Activated CD4-positive, alpha-beta T cell treated with anti-CD3 and anti-CD28 coated beads for 4 hours (primary cell): ENCODE data around the gene LST1.
"Not testable (repeated sequence)": the region's sequence is repeated elsewhere in the genome, so short reads cannot be mapped to it uniquely, and the experiment has no call there.

Source experiments
- DNase-seq, 2 donors: peaks; one replicate each; pipeline ENCODE4 v3.0.0-alpha.2; 2020

Gene LST1

DNA sequence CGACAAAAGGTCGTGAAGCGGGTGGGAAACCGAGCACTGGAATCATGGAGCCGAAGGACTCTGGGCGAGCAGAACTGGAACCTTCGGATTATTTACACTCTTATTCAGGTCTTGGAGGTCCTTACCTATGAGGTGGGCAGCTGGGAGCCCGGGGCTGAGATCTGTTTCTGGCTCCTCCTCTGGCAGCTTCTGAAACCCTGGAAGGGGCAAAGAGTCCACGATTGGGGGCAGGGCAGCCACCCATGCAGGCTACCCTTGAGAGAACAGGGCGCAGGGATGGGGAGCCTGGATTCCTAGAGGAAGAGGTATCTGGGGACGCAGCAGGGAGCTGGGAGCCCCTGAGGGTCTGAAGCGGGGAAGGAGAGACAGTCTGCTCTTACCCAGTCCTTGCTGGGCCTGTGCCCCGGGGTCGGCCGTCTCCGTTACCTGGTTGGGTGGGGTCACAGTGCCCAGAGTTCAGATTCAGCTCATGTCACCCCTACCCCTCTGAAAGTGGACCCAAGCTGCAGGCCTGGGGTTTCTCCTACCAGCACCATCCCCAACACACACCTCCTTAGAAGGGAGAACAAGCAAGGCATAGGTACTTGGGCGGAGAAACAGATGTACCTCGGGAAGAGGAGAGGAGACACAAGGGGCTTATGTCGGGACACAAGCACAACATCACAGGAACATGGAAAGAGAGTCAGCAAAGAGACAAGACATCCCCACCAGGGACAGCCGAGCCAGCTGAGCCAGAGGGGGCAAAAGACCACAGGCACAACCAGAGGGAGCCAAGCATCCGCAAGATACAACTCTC is 4.4 kb upstream of the LST1 start:
- no peak for DNase-seq

GRCh38 chr6:31582230-31582643 is 3.8 kb upstream of the LST1 start, which contains the start of gene LTB:
TSS of gene LTB (minus strand) at chr6:31582424. CDS start at chr6:31582417, 7 bp downstream.
- peak; percentile 64 to 74 for DNase-seq

GRCh38 chr6:31585491-31585890 is 586 bp upstream of the LST1 start:
- peak; percentile 35 to 47 for DNase-seq

DNA sequence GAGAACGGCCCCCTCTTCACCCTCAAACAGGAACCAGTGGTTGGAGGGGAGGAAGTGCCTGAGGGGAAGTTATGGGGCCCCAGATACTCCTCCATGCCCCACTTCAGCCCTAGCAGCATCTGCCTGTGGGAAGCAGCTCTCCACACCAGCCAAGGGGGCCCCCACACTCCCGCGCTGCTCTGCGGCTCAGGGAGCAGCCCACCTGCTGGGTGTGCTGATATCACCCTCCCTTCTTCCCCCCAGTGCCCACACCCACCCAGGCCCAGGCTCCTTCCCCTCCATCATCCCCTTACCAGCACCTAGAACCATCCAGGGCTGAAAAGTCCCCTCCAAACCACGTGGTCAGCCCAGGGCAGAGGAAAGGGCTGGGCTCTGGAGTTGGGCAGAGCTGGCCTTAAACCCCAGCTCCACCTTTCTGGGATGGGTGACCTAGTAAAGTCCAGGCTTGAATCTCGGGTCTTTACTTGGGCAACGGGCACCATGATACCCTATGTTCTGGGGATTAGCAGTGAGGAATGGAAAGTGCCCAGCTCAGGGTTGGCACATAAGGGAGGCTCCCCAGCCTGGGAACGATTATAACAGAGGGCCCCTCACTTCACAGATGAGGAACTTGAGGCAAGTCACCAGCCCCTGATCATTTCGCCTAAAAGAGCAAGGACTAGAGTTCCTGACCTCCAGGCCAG is 663 bp downstream of the LST1 start:
- no peak for DNase-seq

- no peak for DNase-seq
Measured at GRCh38 chr6:31587791-31588777, 2.0 kb downstream of the LST1 start.

DNA sequence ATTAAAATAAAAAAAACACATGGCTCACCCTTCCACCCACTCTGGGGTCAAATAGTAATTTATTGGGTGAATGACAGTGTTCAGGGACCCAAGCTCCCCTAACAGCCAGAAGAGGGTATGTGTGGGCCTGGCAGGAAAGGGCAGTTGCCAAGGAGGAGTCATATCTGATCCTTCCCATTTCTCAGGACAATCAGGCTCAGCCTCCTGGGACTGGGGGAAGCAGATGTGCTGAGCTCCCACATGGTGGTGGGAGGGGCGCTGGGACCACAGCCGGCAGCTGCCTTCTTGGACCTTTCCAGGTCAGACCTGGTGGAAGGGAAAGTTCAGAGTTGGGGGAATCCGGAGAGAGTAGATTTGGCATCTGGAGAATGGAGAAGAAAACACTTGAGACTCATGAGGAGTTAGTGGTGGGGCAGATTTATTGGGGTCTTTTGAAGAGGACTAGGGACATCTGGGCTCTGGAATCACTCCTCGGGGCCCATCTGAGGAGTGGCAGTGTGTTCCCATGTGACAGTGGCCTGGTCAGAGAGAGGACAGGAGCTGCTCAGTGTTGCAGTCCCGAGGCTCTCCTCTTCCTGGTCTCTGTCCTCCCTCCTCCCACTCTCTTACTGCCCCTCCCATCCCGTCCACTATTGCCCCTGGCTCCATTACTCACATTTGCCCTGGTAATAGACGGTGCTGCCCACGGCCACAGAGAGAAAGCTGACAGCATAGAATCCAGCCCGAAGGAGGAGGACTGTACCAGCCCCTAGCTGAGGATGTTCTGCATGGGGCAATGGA is 3.0 kb downstream of the LST1 start:
- no peak for DNase-seq

DNA sequence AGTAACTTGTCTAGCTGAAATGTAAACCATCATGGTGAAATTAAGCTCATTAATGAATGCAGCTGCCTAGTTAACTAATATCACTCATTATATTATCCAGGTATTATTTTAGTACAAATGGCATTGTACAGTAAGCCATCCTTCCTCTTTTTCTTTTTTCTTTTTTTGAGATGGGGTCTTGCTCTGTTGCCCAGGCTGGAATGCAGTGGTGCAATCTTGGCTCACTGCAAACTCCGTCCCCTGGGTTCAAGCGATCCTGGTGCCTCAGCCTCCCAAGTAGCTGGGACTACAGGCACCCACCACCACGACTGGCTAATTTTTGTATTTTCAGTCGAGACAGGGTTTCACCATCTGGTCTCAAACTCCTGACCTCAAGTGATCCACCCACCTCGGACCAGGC is 4.6 kb downstream of the LST1 start:
- DNase-seq = not testable (repeated sequence)

- DNase-seq = no peak
Measured at GRCh38 chr6:31592396-31592771, 6.3 kb downstream of the LST1 start.

GRCh38 chr6:31597006-31597405 is 10.9 kb downstream of the LST1 start:
- peak; percentile 56 to 58 for DNase-seq

- DNase-seq = no peak
Measured at GRCh38 chr6:31607317-31607716, 21.2 kb downstream of the LST1 start.

DNA sequence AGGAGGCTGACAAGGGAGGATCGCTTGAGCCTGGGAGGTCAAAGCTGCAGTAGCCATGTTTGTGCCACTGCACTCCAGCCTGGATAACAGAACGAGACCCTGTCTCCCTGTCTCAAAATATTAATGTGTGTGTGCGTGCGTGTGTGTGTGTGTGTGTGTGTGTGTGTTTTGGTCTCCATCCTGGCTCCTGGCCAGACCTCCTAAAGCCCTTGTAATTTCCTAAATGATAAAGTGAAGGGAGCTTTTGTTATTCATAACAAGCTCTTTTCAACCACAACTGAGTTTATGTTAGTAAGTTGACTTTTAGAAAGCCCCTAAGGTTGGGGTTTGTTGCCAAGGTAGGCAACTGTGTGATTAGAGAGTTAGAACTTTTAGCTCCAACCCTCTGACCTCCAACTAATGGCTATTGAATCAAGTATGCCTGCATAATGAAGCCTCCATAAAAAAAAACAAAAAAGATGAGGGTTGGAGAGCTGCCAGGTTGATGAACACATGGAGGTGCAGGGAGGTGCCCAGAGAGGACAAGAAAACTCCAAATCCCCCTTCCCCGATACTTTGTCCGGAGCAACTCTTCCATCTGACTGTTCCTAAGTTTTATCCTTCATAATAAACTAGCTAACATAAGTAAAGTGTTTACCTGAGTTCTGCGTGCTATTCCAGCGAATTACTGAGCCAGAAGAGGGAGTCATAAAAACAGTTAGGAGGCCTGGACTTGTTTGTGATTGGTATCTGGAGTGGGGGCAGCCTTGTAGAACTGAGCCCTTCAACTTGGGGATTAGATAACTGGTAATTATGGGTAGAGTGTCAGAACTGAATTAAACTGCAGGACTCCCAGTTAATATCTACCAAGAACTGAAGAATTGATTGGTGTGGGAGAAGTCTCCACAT is 23.7 kb downstream of the LST1 start:
- no peak for DNase-seq

DNA sequence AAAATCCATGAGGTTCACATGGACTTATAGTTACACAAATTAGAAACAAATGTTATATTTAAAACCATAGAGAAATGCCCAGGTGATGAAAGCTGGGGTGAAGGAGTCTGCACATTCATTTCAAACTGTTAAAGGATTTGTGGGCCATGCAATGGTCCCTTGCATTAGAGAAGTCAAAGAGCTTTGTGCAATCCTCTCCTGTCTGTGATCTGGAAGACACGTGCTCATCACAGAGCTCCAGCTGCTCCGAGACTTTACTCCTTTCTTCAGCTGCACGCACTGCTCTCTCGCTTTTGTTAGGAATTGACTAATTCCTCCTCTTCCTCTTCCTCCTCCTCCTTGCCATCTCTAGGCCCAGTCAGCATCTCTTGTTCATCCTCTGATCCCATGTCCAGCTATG is 24.9 kb downstream of the LST1 start:
- DNase-seq = no peak

- no peak for DNase-seq
Measured at GRCh38 chr6:31614075-31614619, 28.1 kb downstream of the LST1 start.

DNA sequence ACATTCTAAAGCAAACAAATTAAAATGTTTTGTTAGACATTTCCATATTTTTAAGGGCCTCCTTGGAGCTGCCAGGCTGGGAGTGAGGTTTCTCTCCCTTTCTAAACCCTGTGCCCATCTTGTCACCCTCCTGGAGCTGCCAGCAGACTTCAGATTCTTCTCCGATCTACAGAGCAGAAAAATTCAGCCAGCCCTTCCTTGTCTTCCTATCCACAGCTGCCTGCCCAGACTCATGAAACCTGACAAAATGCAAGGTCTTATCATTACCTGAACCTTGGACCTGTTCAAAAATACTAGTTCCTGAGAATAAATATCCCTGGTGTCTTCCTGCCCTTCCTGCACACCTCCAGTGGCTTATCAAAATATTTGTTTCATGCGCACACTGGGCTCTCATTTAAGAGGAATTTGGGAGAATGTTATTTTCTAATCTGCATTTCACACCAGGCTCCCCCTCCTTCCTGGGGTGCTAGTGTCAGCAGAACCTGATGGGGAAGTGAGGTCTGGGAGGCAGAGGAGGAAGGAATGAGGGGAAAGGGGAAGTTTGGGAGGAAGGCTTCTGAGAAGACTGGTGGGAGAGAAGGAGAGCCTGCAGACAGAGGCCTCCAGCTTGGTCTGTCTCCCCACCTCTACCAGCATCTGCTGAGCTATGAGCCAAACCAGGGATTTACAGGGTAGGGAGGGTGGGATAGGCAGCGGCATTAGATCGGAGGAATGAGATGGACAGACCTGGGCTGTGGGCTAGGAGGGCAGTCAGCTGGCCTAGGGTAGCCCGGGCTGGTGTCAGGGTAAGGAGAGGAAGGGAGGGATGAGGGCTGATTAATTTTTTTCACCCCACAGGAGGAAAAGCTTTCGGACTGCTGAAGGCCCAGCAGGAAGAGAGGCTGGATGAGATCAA is 28.9 kb downstream of the LST1 start, which contains the start of gene AIF1:
Gene AIF1, plus strand, starts transcription at position 551 of the 895 bp plus-strand sequence. Its CDS starts 96 bp downstream, at position 647.
- no peak for DNase-seq

- no peak for DNase-seq
Measured at GRCh38 chr6:31615748-31616147, 29.7 kb downstream of the LST1 start.

DNA sequence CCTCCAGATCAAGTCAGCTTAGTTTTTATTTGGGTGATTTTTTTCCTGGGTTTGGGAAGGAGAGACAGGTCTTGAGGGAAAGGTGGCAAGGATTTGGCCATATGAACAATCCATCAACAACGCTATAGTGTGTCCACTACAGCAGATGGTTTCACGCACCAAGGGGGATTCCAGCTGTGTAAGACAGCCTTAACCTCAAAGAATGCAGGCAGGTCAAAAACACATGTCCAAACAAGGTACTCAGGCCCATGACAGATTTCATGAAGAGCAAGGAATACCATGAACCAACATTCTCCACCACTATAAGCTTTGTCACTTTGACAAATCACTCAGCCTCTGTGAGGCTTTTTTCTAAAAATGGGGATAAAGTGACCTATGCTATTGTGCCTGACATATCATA is 30.9 kb downstream of the LST1 start:
- DNase-seq = no peak

DNA sequence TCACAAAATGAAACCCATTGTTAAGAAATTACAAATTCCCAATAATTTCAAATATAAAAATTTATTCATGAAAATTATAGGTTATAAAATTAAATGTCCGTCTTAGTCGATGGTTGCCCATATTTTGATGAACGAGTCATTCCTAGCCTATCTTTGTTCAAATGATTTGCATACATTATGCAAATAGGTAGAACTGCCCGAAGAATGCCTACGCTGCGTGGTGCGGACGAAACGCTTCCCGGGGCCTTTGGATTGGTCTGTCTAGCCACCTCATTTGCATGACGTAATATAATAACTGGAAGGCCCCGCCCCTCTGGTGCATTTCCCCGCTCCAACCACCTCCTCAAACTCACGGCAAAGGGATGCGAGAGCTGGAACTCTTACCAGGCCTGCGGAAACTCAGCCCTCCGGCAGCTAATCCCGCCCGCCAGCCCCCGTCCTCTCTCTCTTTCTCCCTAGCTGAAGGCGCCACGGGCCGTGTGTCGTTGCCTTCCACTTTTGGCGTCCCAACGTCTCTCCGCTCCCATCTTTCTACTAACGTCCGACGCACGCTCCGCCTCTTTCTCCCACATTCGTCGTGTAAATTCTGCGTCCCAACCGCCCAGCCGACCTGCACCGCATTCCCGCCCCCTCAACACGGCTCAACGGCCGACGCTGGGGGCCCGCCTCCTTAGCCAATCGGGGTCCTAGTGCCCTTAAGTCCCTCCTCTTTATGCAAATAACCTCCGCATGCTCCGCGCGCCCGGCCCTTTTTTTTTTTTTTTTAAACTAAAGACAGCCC is 33.9 kb downstream of the LST1 start:
- DNase-seq = peak; percentile 91 to 97

GRCh38 chr6:31620586-31621319 is 34.7 kb downstream of the LST1 start, which contains the start of gene PRRC2A:
TSS of gene PRRC2A (plus strand) at chr6:31620715. CDS start at chr6:31622790, 2,075 bp downstream.
- DNase-seq = peak; percentile 96 to 97
